VCaP (cell line): ENCODE measurements around the gene TRAF2.

Experiments used
- H3K27ac ChIP-seq: fragments of 450-650 bp; 2 replicates; pipeline ENCODE4 v1.5.1; 2017
- CTCF ChIP-seq: fragments of 450-650 bp; conservative IDR thresholded peaks from 2 replicates; pipeline ENCODE4 v1.5.1; 2017; ENCODE audit warnings: mild to moderate bottlenecking, moderate library complexity

TRAF2 gene

GRCh38 chr9:136962701-136963248, 76.5 kb downstream of the TRAF2 start:
- no peak overlapping the region for H3K27ac ChIP-seq
- no peak for TF ChIP-seq CTCF

- no peak for TF ChIP-seq CTCF
- H3K27ac ChIP-seq: no peak overlapping the region
These were observed 77.0 kb downstream of the TRAF2 start for GRCh38 chr9:136963341-136963740.

- H3K27ac ChIP-seq: no peak overlapping the region
- TF ChIP-seq CTCF: no peak
These were observed 77.4 kb downstream of the TRAF2 start for GRCh38 chr9:136963751-136964150.

GRCh38 chr9:136964171-136964689, 77.9 kb downstream of the TRAF2 start:
- no peak for TF ChIP-seq CTCF
- H3K27ac ChIP-seq: no peak overlapping the region

- no peak overlapping the region for H3K27ac ChIP-seq
These were observed 78.6 kb downstream of the TRAF2 start for GRCh38 chr9:136964833-136965422.

GRCh38 chr9:136965771-136966484, 79.6 kb downstream of the TRAF2 start:
- no peak overlapping the region for H3K27ac ChIP-seq
- no peak for TF ChIP-seq CTCF

More at GRCh38 chr9:136964833-136965422, 78.6 kb downstream of the TRAF2 start:
- TF ChIP-seq CTCF: no peak

GRCh38 chr9:136968333-136969127, 82.2 kb downstream of the TRAF2 start:
- no peak for TF ChIP-seq CTCF
- no peak overlapping the region for H3K27ac ChIP-seq
